Adrenal gland (tissue), 12 donors: ENCODE data around the gene G2E3. TPM values are rescaled to one million over a fixed set of nuclear protein-coding genes. Genes with fewer than 3 reads are reported as not detected.

Experiments
- DNase-seq, 7 donors: peaks; one replicate each; pipeline ENCODE4 v3.0.0-alpha.2; 2019 to 2020
- H3K27ac ChIP-seq, 5 donors: fragments of 200-600 bp; sonication (generic) in 4 of 5; 1 replicate in 3 of 5; 2 replicates in 2 of 5; pipeline versions ENCODE4 v1.5.1 to v1.8.0; 2016 to 2020; ENCODE audit warnings: mild to moderate bottlenecking in 1 of 5
- H3K27me3 ChIP-seq: fragments of 200-600 bp; 2 replicates; pipeline ENCODE4 v1.8.0; 2021
- H3K36me3 ChIP-seq, 2 donors: fragments of 200-600 bp; replicated peaks in 1 of 2; 1 replicate in 1 of 2; 2 replicates in 1 of 2; pipeline versions ENCODE4 v1.5.1 to v1.8.0; 2018 to 2022
- H3K4me1 ChIP-seq, 2 donors: fragments of 200-600 bp; replicated peaks in 1 of 2; 1 replicate in 1 of 2; 2 replicates in 1 of 2; pipeline versions ENCODE4 v1.5.1 to v1.8.0; 2018 to 2021
- H3K4me3 ChIP-seq, 4 donors: fragments of 200-600 bp; sonication (generic) in 3 of 4; one replicate each; pipeline ENCODE4 v1.5.1; 2016 to 2018
- H3K9me3 ChIP-seq, 3 donors: fragments of 200-600 bp; sonication (generic) in 1 of 3; replicated peaks in 1 of 3; 1 replicate in 2 of 3; 2 replicates in 1 of 3; pipeline versions ENCODE4 v1.5.1 to v1.8.0; 2016 to 2021
- POLR2A ChIP-seq, 2 donors: fragments of 450-650 bp; IDR thresholded peaks; one replicate each; pipeline ENCODE4 v1.6.1; 2017; ENCODE audit warnings: antibody characterized with exemption in 2 of 2, mild to moderate bottlenecking in 2 of 2, moderate library complexity in 1 of 2
- WGBS, 4 donors: extraction: QIAGEN DNeasy Blood & Tissue Kit in 2 of 4; methylation state at CpG; one replicate each; pipeline versions ENCODE4 v1.1.5 to v1.1.7; 2013 to 2017; 5-methylcytosine and 5-hydroxymethylcytosine counted together
- intact Hi-C, 2 donors: fragments of 100-400 bp; cut with DNase I; formaldehyde crosslinking; loops; one replicate each; pipeline versions ENCODE4 v1.14.1 to v1.15.0; 2022 to 2023
- polyA plus RNA-seq, 3 donors: library from polyadenylated mRNA; stranded (reverse); fragments of 200-250 nt in 2 of 3; fragments of 350-450 nt in 1 of 3; fragmentation: Illumina TruSeq in 1 of 3; extraction: RNeasy Lipid Tissue Mini Kit (QIAGEN cat#74804) in 1 of 3; gene quantifications; one replicate each; pipeline ENCODE4 v1.2.3, GENCODE V29; 2013 to 2014
- total RNA-seq, 9 donors: library from RNA; depleted of rRNA in 4 of 9; stranded (reverse); fragments of >200 nt in 4 of 9; fragments of 120-200 nt in 1 of 9; fragmentation: NEBNext Ultra II Directional in 1 of 9; extraction: Animal tissue kit (Norgen Biotek cat#: 25700) in 1 of 9; gene quantifications; one replicate each; pipeline versions ENCODE4 v1.1.0 to v1.2.4, GENCODE V29; 2013 to 2023
- TF ChIP-seq, protein P1 (sequence below), 6 experiments: fragments of 450-650 bp in 4 of 6; fragments of 200-600 bp in 2 of 6; sonication (generic) in 1 of 6; IDR thresholded peaks; 1 replicate in 5 of 6; 2 replicates in 1 of 6; pipeline versions ENCODE4 v1.5.1 to v1.8.0; 2016 to 2021; ENCODE audit warnings: antibody characterized with exemption in 6 of 6, mild to moderate bottlenecking in 2 of 6, moderate library complexity in 1 of 6
- donor health status: healthy with polysubstance abuse.
- donor health status: Bipolar disorder and iron deficiency.
- donor health status: DM: yes; HTN: yes; CAD: no.
- donor health status: DM: no; HTN: no; CAD: no.
- donor health status: DM: no; HTN: no; CAD: no.
- donor health status: DM: yes; HTN: yes; CAD: no.

Gene G2E3
- total and polyA plus RNA-seq, 12 donors = 2.4 to 18.4 (median 9.7) TPM

DNA sequence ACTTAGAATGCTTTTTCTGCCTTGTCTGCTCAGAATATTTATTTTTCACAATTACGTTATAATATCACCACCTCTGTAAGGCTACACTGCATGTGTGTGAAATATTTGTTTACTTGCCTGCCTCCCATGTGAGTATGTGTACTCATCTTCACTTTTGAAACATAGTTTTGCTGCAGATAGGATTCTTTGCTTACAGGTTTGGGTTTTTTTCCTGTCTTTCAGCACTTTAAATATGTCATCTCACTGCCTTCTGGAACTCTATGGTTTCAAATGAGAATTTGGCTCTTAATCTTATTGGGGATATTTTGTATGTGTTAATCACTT lies 10.9 kb downstream of the G2E3 start:
- WGBS, 4 donors = 78 to 100% (median 86%) methylated on average over 1 of the region's 1 CpG
- DNase-seq = no peak
- TF ChIP-seq, protein P1, sequence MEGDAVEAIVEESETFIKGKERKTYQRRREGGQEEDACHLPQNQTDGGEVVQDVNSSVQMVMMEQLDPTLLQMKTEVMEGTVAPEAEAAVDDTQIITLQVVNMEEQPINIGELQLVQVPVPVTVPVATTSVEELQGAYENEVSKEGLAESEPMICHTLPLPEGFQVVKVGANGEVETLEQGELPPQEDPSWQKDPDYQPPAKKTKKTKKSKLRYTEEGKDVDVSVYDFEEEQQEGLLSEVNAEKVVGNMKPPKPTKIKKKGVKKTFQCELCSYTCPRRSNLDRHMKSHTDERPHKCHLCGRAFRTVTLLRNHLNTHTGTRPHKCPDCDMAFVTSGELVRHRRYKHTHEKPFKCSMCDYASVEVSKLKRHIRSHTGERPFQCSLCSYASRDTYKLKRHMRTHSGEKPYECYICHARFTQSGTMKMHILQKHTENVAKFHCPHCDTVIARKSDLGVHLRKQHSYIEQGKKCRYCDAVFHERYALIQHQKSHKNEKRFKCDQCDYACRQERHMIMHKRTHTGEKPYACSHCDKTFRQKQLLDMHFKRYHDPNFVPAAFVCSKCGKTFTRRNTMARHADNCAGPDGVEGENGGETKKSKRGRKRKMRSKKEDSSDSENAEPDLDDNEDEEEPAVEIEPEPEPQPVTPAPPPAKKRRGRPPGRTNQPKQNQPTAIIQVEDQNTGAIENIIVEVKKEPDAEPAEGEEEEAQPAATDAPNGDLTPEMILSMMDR (IDR thresholded peaks at IDR 0.05) = no peak
- TF ChIP-seq POLR2A (IDR thresholded peaks at IDR 0.05) = no peak
- H3K9me3 ChIP-seq = no peaks in the 10 kb centered on the region
- intact Hi-C loops = no loop called here
- H3K27ac ChIP-seq = no peak overlapping the region
- no peaks in the 10 kb centered on the region for H3K4me1 ChIP-seq
- no peak overlapping the region for H3K4me3 ChIP-seq
- H3K36me3 ChIP-seq = no peaks in the 10 kb centered on the region
- no peaks in the 10 kb centered on the region for H3K27me3 ChIP-seq

DNA sequence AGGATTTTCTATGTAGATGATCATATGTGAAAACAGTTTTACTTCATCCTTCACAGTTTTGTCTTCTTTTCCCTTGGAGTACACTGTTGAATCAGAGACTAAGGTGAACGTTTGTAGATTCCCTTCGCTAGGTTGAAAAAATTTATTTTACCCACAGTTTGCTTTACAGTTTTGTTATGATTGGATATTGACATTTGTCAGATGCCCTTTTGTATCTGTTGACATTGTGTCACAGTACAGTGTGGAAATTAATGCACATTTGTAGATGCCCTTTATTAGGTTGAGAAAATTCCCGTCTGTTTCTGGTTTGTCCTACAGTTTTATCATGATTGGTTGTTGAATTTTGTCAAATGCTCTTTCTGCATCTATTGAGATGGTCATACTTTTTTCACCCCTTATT lies 13.3 kb downstream of the G2E3 start:
- 93 to 95% (median 94%) methylated on average over 3 of the region's 3 CpGs for WGBS, 4 donors
- Histone ChIP-seq H3K27ac (no peak overlapping the region), H3K9me3 (no peaks in the 10 kb centered on the region), H3K4me1 (no peaks in the 10 kb centered on the region), H3K4me3 (no peak overlapping the region), H3K27me3 (no peaks in the 10 kb centered on the region), H3K36me3 (no peaks in the 10 kb centered on the region)
- intact Hi-C loops = no loop called here
- TF ChIP-seq, protein P1 (IDR thresholded peaks at IDR 0.05) = no peak
- no peak for TF ChIP-seq POLR2A (IDR thresholded peaks at IDR 0.05)
- DNase-seq = no peak

DNA sequence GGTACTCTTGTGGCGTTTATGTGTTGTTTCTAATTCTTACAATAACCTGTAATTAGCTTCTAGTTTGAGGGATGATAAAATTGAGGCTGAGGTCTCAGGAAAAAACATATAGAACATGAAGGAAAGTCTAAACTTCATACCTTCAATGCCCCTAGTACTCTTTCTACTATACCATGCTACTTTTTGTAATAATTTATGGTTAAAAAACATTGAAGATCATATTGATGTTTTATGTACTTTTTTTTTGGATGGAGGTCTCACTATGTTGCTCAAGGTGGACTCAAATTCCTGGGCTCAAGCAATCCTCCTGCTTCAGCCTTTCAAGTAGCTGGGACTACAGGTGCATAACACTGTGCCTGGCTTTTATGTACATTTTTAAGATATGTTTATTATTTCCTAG lies 13.8 kb downstream of the G2E3 start:
- Histone ChIP-seq H3K9me3 (no peaks in the 10 kb centered on the region), H3K27me3 (no peaks in the 10 kb centered on the region), H3K4me3 (no peak overlapping the region), H3K4me1 (no peaks in the 10 kb centered on the region), H3K27ac (no peak overlapping the region), H3K36me3 (no peaks in the 10 kb centered on the region)
- TF ChIP-seq, protein P1 (IDR thresholded peaks at IDR 0.05) = no peak
- TF ChIP-seq POLR2A (IDR thresholded peaks at IDR 0.05) = no peak
- no peak for DNase-seq
- WGBS, 4 donors = 88 to 100% (median 94%) methylated on average over 1 of the region's 1 CpG
- intact Hi-C loops = no loop called here

- H3K36me3 ChIP-seq = no peaks in the 10 kb centered on the region
- TF ChIP-seq, protein P1 (IDR thresholded peaks at IDR 0.05) = no peak
- TF ChIP-seq POLR2A (IDR thresholded peaks at IDR 0.05) = no peak
- H3K4me1 ChIP-seq = no peaks in the 10 kb centered on the region
- peak in 5 of 7 donors; percentile 17 to 48 (median 33) for DNase-seq
- no peak overlapping the region for H3K4me3 ChIP-seq
- intact Hi-C loops = no loop called here
- 58 to 69% (median 64%) methylated on average over 5 of the region's 5 CpGs for WGBS, 4 donors
- no peaks in the 10 kb centered on the region for H3K9me3 ChIP-seq
- H3K27me3 ChIP-seq = no peaks in the 10 kb centered on the region
- H3K27ac ChIP-seq = no peak overlapping the region
Measured at GRCh38 chr14:30573226-30573814, 14.4 kb downstream of the G2E3 start.
